Measurements from ENCODE around the gene CD209.

- no peak for TF ChIP-seq CTCF (conservative IDR thresholded peaks at IDR 0.05; ENCODE audit: low read depth, low read length)
- TF ChIP-seq EZH2 (IDR thresholded peaks at IDR 0.05; ENCODE audit: low read length, unreplicated experiment) = no peak
- no peak for TF ChIP-seq EZH2phosphoT487 (IDR thresholded peaks at IDR 0.05; ENCODE audit: borderline replicate concordance, low read length)
Observed at GRCh38 chr19:7762719-7763293, 15.5 kb upstream of the CD209 start, which contains the start of gene CLEC4M.
